ENCODE results near the gene DVL1.

Gene DVL1

DNA sequence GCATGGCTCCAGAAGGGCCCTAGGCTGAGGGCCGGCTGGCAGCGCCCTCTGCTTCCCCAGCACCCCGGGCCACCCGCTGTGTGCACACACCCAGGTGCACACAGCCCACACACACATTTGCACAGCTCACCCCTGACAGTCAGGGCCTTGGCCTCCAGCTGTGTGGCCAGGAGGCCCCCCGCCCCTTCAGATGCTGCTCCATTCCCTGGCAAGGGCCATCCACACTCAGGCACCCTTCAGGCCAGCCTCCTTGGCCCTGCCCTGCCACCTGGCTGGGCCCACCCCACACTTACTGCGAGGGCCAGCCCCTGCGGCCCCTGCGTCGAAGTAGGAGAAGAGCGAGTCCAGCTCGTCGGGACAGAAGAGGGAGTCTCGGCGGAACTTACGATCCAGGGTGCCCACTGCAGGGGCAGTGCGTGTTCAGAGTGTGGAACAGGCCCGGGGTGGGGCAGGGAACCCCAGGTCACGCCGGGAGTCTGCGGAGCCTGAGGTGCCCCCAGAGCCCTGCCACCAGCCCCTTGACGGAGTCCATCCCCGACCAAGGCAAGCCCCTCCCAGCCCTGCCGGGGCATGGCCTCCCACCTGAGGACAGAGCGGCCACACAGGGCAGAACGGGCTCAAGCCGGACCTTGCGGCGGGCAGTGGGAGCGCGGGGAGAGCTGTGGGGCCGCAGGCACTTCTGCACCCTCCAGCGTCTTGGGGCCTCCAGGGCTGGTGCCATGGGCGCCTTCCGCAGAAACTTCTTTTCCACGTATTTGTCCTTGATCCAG lies 53.9 kb downstream of the DVL1 start:
- DNase-seq, result no peak

DNA sequence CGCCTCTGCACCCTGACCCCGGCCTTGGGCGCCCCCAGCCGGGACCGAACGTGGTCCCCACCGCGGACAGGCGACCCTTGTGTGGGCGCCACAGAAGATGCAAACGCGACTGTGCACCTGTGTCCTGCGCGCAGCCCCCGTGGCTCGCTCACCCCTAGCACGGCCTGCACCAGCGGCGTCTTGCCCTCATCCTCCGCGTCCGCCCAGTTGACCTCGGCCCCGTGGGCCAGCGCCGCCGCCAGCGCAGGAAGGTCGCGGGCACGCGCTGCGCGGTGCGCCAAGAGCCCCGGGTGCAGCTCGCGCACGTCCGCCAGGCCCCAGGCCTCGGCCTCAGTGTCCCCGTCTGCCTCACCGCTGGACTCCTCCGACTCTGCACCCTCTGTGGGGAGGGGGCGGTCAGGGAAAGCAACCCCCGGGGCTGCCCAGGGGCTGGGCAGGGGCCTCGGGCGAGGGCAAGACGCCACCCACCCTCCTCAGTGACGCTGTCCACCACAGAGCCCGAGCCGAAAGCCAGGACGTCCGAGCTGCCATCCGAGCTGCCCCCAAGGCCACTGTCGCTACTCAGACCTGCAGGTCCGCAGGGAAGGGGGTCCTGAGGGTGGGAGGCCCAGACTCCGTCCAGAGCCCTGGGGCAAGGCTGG lies 54.8 kb downstream of the DVL1 start:
- no peak for DNase-seq

DNA sequence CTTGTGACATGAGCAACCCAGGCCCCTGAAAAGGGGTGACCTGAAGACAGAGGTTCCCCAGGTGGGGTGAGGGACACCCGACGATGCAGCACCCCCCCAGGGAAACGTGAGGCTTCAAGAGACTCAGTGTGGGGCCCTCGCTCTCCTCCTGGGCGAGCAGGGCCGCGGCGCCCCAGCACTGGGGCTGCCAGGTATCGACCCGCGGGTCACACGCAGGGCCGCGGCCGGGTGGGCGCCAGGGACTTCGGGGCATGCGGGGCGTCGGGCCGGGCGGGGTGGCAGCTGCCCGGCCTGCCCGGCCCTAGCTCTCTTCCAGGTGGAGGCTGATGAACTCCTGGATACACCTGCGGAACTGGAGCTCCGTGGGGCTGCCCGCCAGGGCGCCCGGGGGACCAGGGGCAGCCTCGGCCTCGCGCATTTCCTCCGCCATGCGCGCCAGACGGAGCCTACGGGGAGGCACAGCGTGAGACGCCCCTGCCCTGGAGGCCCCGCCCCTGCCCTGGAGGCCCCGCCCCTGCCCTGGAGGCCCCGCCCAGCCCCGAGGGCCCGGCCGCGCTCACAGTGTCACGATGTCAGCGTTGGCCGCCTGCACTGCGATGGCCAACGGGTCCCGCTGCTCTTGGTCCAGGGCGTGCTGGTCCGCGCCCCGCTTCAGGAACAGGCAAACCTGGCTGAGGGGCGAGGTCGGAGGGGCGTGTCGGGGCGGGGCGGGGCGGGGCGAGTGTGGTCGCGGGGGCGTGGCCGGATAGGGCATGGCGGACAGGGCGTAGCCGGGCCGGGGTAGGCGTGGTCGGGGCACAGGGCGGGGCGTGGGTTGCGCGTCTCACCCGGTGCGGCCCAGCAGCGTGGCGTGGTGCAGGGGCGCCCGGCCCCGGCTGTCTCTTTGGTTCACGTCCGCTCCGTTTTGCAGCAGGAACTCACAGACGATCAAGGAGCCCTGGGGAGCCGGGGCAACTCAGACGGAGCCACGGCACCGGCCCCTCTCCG lies 55.7 kb downstream of the DVL1 start:
- DNase-seq, result no peak

DNA sequence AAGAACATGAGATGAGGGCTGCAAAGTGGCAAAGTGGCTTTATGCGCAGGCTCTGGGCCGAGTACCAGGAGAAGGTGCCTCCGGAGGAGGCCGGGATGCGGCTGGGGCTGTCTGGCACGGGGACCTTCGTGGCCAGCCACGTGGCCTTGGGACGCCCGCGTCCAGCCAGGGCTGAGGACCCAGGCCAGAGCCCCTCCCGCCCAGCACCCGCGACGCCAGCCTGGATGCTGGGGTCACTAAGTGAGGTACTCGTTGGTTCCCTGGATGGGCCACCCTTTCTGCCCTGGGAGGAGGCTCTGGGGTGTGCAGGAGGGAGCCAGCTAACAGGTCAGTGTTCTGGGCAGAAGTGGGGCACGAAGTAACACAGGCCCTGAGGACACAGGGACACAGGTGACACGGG lies 56.4 kb downstream of the DVL1 start:
- DNase-seq, result no peak

DNA sequence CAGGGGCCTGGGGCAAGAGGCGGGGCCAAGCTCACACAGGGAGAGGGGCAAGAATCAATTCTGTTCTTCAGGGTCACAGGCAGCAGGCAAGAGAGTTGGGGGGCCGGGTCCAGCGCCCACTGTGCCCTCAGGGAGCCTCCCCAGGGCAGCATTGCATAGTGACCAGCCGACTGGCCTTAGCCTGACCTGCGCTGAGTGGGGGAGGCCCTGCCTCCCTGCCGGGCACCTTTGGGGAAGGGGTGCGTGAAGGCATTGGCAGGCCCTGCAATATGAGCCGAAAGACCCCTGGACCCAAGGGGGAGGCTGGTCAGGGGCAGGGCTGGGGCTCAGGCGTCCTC lies 56.8 kb downstream of the DVL1 start:
- DNase-seq, result no peak

DNA sequence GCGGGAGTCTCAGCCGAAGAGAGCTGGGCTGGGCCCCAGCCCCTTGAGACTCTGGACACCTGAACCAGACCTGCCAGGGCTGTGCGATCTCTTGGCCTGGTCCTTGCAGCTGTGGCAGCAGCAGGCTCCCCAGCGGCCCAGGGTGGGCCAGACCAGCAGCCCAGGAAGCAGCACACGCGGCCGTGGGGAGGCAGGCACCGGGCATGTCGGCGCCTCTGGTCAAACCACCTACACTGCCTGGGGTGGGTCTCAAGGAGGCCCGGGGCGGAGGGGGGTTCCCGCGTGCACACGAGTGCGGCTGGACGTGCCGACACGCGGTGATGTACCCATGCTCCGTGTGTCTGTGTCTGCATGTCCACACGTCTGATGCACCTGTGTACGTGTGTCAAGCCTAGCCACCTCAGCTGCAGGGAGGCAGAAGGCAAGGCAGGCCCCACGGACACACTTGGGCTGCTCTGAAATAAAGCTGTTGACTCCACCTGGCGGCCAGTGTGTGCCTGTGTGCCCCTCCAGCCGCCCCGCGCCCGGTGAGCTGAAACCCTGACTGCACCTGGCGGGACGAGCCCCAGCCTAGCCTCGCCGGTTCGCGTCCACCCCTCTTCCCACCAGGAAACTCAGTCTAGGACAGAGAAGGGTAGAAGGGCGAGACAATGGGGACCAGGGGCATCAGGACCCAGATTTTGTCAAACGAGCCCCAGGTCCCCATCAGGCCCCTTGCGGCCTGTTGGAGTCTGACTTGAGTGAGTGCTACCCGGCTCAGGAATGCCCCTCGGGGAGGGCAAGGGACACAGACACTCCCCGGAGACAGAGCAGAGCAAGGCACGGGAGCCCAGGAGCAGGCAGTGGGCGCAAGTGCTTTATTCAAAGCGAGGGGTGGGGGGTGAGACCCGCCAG lies 57.4 kb downstream of the DVL1 start:
- no peak for DNase-seq

DNA sequence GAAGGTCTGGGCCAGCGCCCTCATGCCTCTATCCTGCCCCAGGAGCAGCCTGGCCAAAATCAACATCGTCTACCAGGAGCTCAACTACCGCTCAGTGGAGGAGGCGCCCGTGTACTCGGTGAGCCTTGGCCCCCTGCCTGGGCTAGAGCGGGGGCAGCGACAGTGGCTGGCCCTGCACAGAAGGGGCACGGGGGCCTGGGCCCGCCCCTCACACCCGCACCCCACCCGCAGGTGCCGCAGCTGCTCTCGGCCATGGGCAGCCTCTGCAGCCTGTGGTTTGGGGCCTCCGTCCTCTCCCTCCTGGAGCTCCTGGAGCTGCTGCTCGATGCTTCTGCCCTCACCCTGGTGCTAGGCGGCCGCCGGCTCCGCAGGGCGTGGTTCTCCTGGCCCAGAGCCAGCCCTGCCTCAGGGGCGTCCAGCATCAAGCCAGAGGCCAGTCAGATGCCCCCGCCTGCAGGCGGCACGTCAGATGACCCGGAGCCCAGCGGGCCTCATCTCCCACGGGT lies 58.1 kb downstream of the DVL1 start:
- DNase-seq, result no peak

DNA sequence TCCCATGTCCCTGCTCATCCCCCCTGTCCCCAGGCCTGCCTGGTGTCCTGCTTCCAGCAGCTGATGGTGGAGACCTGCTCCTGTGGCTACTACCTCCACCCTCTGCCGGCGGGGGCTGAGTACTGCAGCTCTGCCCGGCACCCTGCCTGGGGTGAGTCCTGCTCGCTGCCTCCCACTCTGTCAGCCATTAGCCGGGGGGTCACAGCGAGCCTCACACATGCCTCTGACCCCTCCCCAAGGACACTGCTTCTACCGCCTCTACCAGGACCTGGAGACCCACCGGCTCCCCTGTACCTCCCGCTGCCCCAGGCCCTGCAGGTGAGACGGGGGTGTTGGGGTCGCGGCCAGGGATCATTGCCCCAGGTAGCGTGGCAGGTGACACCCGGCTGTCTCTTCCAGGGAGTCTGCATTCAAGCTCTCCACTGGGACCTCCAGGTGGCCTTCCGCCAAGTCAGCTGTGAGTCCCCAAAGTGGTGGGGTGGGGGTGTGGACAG lies 58.9 kb downstream of the DVL1 start:
- peak in 1 of 2 donors; percentile 83 for DNase-seq

DNA sequence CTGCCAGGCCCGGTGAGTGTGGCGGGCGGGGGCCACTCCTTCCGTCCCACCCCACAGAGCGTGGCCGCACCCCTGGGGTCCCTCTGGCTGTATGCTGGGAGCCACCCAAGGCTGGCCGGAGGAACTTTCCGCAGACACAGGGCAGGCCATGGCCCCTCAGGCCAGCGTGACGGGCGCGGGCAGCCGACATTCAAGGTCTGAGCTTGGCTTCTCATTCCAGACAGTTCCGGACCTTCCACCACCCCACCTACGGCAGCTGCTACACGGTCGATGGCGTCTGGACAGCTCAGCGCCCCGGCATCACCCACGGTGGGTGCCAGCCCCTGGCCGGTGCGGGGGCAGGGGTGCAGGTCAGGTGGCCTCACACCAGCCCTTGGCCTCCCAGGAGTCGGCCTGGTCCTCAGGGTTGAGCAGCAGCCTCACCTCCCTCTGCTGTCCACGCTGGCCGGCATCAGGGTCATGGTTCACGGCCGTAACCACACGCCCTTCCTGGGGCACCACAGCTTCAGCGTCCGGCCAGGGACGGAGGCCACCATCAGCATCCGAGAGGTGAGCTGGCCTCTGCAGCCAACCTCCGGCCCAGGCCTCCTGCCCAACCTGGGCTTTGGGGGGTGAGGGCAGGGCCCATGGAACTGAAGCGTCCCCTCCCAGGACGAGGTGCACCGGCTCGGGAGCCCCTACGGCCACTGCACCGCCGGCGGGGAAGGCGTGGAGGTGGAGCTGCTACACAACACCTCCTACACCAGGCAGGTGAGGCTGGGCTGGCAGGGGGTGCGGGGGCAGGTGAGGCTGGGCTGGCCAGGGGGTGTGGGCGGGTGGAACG lies 61.7 kb downstream of the DVL1 start:
- no peak for DNase-seq

DNA sequence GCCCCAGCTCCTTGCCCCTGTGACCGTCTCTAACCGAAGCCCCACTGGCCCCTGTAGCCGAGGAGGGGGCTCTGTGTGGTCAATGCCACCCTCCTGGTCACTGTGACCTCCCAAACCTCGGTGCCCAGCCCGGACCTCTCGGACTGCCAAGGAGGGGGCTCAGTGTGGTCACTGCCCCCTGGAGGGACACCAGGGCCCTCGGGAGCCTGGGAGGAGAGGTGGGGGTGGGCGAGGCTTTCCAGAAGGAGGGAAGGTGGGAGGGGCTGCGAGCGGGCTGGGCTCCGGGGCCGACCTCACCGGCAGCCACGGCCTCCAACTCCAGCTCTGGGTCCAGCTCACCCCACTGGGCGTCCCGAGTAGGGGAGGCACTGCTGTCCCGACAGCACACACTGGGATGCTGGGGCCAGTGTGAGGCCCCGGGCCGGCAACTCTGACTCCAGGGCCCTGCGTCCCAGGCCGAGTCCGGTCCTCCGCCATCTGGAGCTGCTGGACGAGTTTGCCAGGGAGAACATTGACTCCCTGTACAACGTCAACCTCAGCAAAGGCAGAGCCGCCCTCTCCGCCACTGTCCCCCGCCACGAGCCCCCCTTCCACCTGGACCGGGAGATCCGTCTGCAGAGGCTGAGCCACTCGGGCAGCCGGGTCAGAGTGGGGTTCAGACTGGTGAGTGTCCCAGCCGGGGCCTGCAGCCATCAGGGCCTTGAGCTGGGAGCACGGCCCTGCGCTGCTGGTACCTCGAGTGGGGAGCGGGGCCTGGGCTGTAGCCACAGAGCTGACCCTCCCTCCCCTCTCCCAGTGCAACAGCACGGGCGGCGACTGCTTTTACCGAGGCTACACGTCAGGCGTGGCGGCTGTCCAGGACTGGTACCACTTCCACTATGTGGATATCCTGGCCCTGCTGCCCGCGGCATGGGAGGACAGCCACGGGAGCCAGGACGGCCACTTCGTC lies 62.6 kb downstream of the DVL1 start:
- no peak for DNase-seq

DNA sequence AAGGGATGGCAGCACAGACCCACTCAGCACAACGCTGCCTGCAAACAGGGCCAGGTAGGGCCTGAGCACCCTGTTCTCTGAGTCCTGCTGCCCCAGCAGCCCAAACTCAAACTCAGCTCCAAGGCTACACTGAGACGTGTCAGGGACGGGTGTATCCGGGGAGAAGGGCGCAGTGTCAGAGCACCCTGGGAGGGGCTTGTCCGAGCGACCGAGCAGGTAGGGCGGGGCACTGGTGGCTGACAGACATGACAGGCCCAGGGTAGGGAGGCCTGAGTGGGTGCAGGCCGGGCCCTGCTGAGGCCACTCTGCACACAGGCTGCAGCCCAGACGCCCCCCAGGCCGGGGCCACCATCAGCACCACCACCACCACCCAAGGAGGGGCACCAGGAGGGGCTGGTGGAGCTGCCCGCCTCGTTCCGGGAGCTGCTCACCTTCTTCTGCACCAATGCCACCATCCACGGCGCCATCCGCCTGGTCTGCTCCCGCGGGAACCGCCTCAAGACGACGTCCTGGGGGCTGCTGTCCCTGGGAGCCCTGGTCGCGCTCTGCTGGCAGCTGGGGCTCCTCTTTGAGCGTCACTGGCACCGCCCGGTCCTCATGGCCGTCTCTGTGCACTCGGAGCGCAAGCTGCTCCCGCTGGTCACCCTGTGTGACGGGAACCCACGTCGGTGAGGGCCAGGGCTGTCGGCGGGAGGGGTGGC lies 63.5 kb downstream of the DVL1 start:
- DNase-seq, result no peak
